Measurements from ENCODE around the gene GRIK4.

- TF ChIP-seq CTCF (IDR thresholded peaks at IDR 0.05; ENCODE audit: insufficient read depth, low read length), result no peak
- no peak for TF ChIP-seq POLR2AphosphoS5 (IDR thresholded peaks at IDR 0.05; ENCODE audit: low read depth)
- no peak for TF ChIP-seq REST (IDR thresholded peaks at IDR 0.05; ENCODE audit: insufficient replicate concordance, low read depth)
- no peak for TF ChIP-seq GABPA (IDR thresholded peaks at IDR 0.05; ENCODE audit: low read depth)
- TF ChIP-seq SPI1 (IDR thresholded peaks at IDR 0.05; ENCODE audit: borderline replicate concordance, low read depth), result no peak
These were observed 372.0 kb downstream of the GRIK4 start for GRCh38 chr11:120883404-120884080.
